ENCODE data around the gene SLC2A5.
A peak's percentile ranks its signal among the peaks of the same experiment; 100 is the strongest.
"Not testable (repeated sequence)": the region's sequence is repeated elsewhere in the genome, so short reads cannot be mapped to it uniquely, and the experiment has no call there.

SLC2A5 gene

DNA sequence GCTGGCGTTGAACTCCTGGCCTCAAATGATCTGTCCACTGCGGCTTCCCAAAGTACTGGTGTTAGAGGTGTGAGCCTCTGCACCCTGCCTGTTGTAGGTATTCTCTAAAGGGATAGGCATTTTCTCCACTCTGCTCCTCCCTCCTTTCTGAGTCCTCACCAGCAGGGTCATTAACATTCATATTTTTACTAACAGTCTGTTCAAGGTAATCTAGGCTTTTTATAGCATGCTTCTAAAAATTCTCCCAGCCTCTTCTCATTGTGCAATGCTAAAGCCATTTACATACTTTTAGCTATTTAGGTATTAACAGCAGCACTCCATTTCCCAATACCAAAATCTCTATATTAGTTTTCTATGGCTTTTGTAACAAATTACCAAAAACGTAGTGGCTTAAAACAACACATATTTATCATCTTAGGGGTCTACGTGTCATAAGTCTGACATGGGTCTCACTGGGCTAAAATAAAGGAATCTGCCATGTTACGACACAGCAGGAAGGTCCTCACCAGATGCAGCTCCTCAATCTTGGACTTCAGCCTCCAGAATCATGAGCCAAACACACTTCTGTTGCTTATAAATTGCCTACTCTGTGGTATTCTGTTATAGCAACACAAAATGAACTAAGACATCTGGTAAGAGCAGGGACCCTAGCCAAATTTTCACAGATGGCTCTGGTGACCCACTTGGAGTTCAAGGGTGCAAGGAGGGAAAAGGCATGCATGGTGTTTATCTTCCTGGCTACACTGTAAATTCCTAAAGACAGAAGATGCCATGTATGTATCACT is 40.3 kb downstream of the SLC2A5 start:
- H3K4me3 Mint-ChIP-seq, result no peak overlapping the region
- H3K9me3 Mint-ChIP-seq, result peaks cover 20% of the 10 kb centered on the region
- intact Hi-C loops (cut with micrococcal nuclease), result no loop called here
- H3K27ac Mint-ChIP-seq, result no peak overlapping the region
- H3K36me3 Mint-ChIP-seq (ENCODE audit: low read depth), result no peaks in the 10 kb centered on the region
- peaks cover 7% of the 10 kb centered on the region for H3K27me3 Mint-ChIP-seq
- H3K4me1 Mint-ChIP-seq (ENCODE audit: low read depth), result no peaks in the 10 kb centered on the region

DNA sequence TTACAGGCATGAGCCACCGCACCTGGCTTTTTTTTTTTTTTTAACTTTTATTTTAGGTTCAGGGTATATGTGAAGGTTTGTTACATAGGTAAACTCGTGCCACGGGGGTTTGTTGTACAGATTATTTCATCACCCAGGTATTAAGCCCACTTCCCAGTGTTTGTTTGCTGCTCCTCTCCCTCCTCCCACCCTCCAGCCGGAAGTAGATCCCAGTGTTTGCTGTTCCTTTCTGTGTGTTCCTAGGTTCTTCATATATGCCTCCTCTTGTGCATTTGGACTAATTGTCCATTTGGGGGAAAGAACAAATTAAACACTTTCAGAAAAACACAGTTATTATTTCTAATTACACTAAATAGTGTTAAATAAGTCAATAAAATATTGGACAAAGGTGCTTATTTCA is 42.1 kb downstream of the SLC2A5 start:
- intact Hi-C loops (cut with micrococcal nuclease), result no loop called here
- no peaks in the 10 kb centered on the region for H3K36me3 Mint-ChIP-seq (ENCODE audit: low read depth)
- no peak overlapping the region for H3K27ac Mint-ChIP-seq

DNA sequence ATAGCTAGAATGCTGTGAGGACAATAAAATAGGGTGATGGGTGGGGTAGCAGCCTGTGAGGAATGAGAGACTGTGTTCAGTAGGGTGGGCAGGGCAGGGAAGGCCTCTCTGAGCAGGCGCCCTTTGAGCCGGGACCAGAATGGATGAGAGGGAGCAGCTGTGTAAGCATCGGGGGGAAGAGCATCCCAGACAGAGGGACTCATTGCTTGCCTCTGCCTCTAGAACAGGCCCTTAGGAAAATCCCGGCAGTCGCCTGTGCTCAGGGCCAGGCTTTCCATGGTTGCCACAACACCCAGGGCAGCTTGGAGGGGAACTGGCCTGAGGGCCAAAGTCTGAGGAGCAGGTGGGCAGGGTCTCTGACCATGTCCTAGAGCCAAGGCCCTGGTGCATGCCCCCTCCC is 44.0 kb downstream of the SLC2A5 start:
- H3K36me3 Mint-ChIP-seq (ENCODE audit: low read depth), result no peaks in the 10 kb centered on the region
- no peak overlapping the region for H3K4me3 Mint-ChIP-seq
- H3K4me1 Mint-ChIP-seq (ENCODE audit: low read depth), result no peaks in the 10 kb centered on the region
- no peak overlapping the region for H3K27ac Mint-ChIP-seq
- H3K9me3 Mint-ChIP-seq, result peaks cover 4% of the 10 kb centered on the region
- intact Hi-C loops (cut with micrococcal nuclease), result no loop called here
- peaks cover 8% of the 10 kb centered on the region for H3K27me3 Mint-ChIP-seq

More for the DNA sequence above, 42.1 kb downstream of the SLC2A5 start:
- peaks cover 19% of the 10 kb centered on the region for H3K9me3 Mint-ChIP-seq
- no peaks in the 10 kb centered on the region for H3K4me1 Mint-ChIP-seq (ENCODE audit: low read depth)
- H3K4me3 Mint-ChIP-seq, result no peak overlapping the region
- H3K27me3 Mint-ChIP-seq, result peaks cover 1% of the 10 kb centered on the region

DNA sequence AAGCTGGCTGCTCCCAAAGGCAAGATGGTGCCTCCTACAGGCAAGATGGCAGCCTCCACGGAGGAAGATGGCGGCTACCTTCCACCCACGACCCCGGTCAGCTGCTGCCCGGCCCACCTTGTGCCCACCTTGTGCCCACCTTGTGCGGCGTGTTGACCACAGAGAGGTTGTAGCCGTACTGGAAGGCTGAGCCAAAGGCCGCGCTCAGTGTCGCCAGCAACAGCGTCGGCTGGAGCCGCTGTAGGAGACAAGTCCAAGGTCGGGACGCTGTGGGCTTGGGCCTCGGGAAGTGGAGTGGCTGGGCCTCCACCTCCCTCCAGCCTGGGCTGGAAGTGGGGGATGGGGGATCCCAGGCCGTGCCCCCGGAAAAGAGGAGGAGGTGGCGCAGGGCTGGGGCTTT is 44.6 kb downstream of the SLC2A5 start:
- H3K27me3 Mint-ChIP-seq, result peaks cover 10% of the 10 kb centered on the region
- peaks cover 3% of the 10 kb centered on the region for H3K4me1 Mint-ChIP-seq (ENCODE audit: low read depth)

DNA sequence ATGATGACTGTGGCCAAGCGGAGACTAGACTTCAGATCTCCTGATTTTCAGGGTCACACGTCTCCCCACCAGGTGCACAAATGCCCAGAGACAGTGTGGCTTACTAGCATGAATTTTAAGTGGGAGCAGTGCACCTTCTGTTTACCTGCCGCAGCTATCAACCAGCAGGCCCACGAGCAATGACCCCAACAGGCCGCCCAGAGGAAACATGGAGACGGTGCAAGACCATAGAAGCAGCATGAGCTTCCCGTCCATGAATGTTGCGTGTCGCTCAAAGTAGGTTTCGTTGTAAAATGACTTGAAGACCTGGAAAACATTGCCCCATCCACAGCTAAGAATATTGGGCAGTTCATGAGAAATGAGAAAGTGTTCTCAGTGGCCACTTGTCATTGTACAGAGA is 46.7 kb downstream of the SLC2A5 start:
- peaks cover 17% of the 10 kb centered on the region for H3K27me3 Mint-ChIP-seq
- no peak overlapping the region for H3K27ac Mint-ChIP-seq
- intact Hi-C loops (cut with micrococcal nuclease), result no loop called here
- H3K4me3 Mint-ChIP-seq, result no peak overlapping the region
- no peaks in the 10 kb centered on the region for H3K36me3 Mint-ChIP-seq (ENCODE audit: low read depth)
- H3K4me1 Mint-ChIP-seq (ENCODE audit: low read depth), result peaks cover 6% of the 10 kb centered on the region
- no peaks in the 10 kb centered on the region for H3K9me3 Mint-ChIP-seq

More for the DNA sequence above, 44.6 kb downstream of the SLC2A5 start:
- Mint-ChIP-seq H3K9me3 (no peaks in the 10 kb centered on the region), H3K4me3 (no peak overlapping the region), H3K36me3 (ENCODE audit: low read depth) (no peaks in the 10 kb centered on the region), H3K27ac (no peak overlapping the region)
- intact Hi-C loops (cut with micrococcal nuclease), result no loop called here

DNA sequence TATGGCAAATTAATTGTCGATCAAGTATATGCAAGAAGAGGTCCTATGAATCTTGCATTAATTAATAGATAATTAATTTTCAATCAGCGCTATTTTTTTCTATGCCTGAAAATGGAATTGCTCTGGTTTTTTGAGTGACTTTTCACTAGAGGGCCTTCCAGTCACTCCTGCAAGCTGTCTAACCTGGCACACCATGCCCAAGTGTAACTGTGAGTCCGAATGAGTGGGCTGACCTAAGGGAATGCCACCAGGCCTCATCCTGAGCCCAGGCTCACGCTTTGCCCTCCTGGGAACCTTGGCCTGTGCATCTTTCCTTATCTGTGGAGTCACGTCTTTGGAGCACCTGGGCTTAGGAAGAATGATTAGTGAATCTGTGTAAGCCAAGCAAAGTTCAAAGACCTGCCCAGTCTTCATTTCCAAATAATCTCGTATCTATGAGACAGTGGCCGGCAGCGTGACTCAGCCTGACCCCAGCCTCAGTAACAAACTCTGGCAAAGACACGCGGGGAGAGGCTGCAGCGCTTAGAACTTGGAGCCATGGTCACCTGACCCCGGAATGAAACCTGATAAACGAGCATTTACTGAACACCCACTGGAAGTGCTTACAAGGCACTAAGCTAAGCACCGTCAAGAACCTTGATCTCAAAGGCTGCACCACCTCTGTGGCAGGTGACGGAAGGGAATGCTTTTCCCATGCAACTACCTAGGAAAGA is 47.3 kb downstream of the SLC2A5 start:
- peaks cover 19% of the 10 kb centered on the region for H3K27me3 Mint-ChIP-seq
- H3K27ac Mint-ChIP-seq; H3K9me3 Mint-ChIP-seq; H3K4me1 Mint-ChIP-seq (ENCODE audit: low read depth); H3K4me3 Mint-ChIP-seq; intact Hi-C loops (cut with micrococcal nuclease); H3K36me3 Mint-ChIP-seq (ENCODE audit: low read depth): not testable (repeated sequence)

DNA sequence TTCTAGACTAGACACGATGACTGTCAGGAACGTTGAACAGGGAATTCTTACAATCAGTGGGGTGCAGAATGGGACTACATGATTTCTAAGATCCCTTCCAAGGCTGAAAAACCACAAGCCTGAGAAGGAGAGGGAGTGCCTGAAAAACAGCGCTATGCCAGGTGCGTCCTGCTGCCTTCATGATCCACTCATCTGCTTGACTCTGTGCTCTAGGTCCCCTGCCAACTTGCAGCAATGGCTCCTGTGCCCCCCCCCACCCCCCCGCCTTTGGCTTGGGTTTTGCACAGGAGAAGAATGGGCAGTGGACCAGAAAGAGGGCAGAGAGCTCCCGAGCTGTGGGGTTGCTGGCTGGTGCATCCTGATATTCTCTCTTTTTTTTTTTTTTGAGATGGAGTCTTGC is 49.1 kb downstream of the SLC2A5 start:
- no peaks in the 10 kb centered on the region for H3K9me3 Mint-ChIP-seq
- peaks cover 23% of the 10 kb centered on the region for H3K27me3 Mint-ChIP-seq
- no peak overlapping the region for H3K27ac Mint-ChIP-seq
- H3K4me3 Mint-ChIP-seq, result no peak overlapping the region
- H3K4me1 Mint-ChIP-seq (ENCODE audit: low read depth), result peaks cover 6% of the 10 kb centered on the region
- intact Hi-C loops (cut with micrococcal nuclease), result no loop called here
- no peaks in the 10 kb centered on the region for H3K36me3 Mint-ChIP-seq (ENCODE audit: low read depth)

DNA sequence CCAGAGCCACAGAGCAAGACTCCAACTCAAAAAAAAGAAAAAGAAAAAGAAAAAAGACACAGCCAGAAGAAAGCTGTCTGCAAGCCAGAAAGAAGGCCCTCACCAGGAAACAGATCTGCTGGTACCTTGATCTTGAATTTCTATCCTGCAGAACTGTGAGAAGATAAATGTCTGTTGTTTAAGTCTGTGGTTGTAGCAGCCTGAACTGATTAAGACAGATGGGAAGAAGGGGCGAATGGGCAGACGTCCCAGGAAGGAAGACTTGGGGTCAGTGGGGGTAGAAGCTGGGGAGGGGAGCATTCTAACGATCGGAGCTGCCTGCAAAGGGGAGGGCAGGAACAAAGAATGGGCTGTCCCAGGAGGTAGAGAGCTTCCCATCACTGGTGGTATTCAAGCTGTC is 49.5 kb downstream of the SLC2A5 start:
- H3K27ac Mint-ChIP-seq, result no peak overlapping the region
- intact Hi-C loops (cut with micrococcal nuclease), result no loop called here
- H3K4me3 Mint-ChIP-seq, result no peak overlapping the region
- H3K27me3 Mint-ChIP-seq, result peaks cover 23% of the 10 kb centered on the region
- peaks cover 6% of the 10 kb centered on the region for H3K4me1 Mint-ChIP-seq (ENCODE audit: low read depth)
- no peaks in the 10 kb centered on the region for H3K36me3 Mint-ChIP-seq (ENCODE audit: low read depth)
- H3K9me3 Mint-ChIP-seq, result no peaks in the 10 kb centered on the region

DNA sequence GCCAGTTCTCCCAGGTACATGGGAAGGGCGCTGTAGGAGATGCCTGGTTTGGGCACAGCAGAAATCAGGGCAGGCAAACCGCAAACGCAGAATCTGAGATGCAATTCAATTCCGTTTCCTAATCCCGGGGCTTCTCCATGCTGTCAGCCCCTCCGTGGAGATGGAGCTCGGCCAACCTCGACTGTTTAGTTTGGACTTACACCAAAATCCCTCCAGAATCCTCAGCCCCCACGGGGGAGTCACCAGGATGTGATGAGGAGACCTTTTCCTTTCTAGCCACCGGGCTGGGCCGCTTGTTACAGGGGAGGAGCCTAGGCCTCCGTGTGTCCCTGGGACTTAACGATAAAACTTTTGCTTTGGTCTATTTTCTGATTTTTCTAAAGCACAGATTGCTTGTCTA is 51.1 kb downstream of the SLC2A5 start:
- Mint-ChIP-seq H3K9me3 (no peaks in the 10 kb centered on the region), H3K4me3 (no peak overlapping the region), H3K4me1 (ENCODE audit: low read depth) (peaks cover 6% of the 10 kb centered on the region), H3K27me3 (peaks cover 27% of the 10 kb centered on the region), H3K27ac (no peak overlapping the region), H3K36me3 (ENCODE audit: low read depth) (no peaks in the 10 kb centered on the region)
- intact Hi-C loops (cut with micrococcal nuclease), result no loop called here

DNA sequence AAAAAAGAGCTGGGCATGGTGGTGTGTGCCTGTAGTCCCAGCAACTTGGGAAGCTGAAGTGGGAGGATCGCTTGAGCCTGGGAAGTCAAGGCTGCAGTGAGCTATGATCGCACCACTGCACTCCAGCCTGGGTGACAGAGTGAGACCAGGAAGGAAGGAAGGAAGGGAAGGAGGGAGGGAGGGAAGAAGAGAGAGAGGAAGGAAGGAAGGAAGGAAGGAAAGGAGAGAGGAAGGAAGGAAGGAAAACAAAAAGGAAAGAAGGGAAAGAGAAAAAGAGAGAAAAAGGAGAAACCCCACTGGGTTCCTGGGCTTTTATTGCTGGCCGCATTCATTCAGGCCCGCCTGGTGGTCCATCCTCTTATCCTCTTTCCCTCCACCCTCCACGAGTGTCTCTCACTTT is 53.0 kb downstream of the SLC2A5 start:
- H3K9me3 Mint-ChIP-seq, result no peaks in the 10 kb centered on the region
- no peaks in the 10 kb centered on the region for H3K36me3 Mint-ChIP-seq (ENCODE audit: low read depth)
- peaks cover 15% of the 10 kb centered on the region for H3K4me1 Mint-ChIP-seq (ENCODE audit: low read depth)
- H3K27me3 Mint-ChIP-seq, result peaks cover 27% of the 10 kb centered on the region
- H3K27ac Mint-ChIP-seq, result no peak overlapping the region
- intact Hi-C loops (cut with micrococcal nuclease), result no loop called here
- H3K4me3 Mint-ChIP-seq, result no peak overlapping the region

DNA sequence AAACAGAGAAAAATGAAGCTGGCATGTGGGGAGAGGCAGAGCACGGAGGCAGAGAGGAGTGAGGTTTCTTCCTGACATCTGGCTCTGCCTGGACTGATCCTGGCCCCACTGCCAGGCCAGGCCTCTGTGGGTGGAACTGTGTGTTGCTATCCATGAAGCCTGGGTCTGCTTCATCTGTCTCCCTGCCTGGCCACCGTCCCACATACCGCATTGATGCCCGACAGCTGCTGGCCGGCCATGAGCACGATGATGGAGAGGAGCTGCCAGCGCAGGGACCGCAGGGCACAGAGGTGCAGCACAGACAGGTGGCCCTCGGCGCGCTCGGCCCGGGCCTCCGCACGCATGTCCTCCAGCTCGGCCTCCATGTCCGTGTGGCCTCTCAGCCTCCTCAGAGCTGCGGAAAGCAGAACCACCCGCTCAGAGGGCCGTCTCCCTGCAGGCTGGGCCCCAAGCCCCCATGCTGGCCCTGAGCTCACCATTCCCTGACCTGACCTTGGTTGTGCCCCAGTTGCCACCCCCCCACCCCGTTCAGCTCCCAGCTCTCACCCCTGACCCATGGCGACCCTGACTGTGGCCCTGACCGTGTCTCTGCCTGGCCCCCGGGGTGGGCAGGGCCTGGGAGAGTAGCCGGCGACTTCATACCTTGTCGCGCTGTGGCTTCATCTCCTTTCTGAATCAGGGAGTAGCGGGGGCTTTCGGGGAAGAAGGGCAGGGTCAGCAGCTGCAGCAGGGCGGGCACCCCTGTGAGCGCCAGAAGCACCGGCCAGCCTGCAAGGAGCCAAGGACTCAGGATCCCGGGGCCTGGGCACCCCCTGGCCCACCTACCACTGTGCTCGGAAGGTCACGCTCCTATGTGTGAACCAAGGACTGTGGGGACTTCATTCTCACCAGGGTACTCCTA is 54.7 kb downstream of the SLC2A5 start:
- intact Hi-C loops (cut with micrococcal nuclease), result no loop called here
- H3K9me3 Mint-ChIP-seq, result no peaks in the 10 kb centered on the region
- H3K27me3 Mint-ChIP-seq, result peaks cover 20% of the 10 kb centered on the region
- H3K4me3 Mint-ChIP-seq, result no peak overlapping the region
- no peaks in the 10 kb centered on the region for H3K36me3 Mint-ChIP-seq (ENCODE audit: low read depth)
- H3K27ac Mint-ChIP-seq, result peak overlapping the region; percentile 60
- H3K4me1 Mint-ChIP-seq (ENCODE audit: low read depth), result peaks cover 28% of the 10 kb centered on the region

DNA sequence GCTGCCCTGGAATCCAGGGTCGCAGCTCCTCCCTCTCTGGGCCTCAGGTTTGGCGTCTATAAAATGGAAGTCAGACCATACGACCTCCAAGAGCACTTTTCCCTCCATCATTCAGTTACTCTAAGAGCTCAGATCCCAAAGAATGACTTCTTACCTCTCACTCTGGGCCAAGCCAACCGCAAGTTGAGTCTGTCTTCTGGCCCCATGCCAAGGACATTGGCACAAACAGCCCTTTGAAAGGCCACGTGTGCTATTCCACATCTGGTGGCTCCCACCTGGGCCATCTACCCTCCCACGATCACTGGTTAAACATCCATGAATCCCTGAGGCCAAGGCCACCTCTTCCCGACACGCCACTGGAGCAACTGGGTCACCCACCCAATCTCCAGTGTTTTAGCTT is 55.6 kb downstream of the SLC2A5 start:
- no peaks in the 10 kb centered on the region for H3K36me3 Mint-ChIP-seq (ENCODE audit: low read depth)
- intact Hi-C loops (cut with micrococcal nuclease), result no loop called here
- peaks cover 18% of the 10 kb centered on the region for H3K27me3 Mint-ChIP-seq
- no peaks in the 10 kb centered on the region for H3K9me3 Mint-ChIP-seq
- H3K27ac Mint-ChIP-seq, result peak overlapping the region; percentile 60
- H3K4me3 Mint-ChIP-seq, result no peak overlapping the region
- H3K4me1 Mint-ChIP-seq (ENCODE audit: low read depth), result peaks cover 30% of the 10 kb centered on the region

DNA sequence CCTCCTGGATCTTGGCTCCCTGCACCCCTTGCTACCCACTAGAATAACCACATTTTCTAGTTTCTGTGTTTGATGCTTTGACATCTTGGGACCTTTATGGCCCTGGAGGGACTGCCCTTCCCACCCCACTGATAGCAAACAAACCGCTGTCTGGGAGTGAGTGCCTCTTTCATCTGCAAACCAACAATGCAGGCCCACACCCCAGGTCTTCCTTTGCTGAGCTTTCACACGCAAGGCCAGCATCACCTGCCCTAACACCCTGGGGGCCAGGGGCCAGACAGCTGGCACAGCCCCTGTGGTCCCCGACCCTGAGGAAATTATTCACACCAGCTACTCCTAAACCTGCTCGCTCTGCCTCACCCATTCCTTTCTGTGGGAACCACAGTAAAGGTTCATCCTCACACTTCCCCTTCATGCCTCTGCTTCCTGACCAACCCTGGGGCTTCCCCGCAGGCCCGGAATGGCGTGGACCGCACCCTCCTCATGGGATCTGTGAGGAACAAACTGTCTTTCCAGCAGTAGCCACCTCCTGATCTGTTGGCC is 58.6 kb downstream of the SLC2A5 start:
- peaks cover 12% of the 10 kb centered on the region for H3K27me3 Mint-ChIP-seq
- peak overlapping the region; percentile 27 for H3K4me3 Mint-ChIP-seq
- no peaks in the 10 kb centered on the region for H3K36me3 Mint-ChIP-seq (ENCODE audit: low read depth)
- peaks cover 56% of the 10 kb centered on the region for H3K4me1 Mint-ChIP-seq (ENCODE audit: low read depth)
- intact Hi-C loops (cut with micrococcal nuclease), result loop anchor here (1.0 kb wide), 1 partner anchor 90 kb away; no protein-coding TSS in a partner anchor
- peak overlapping the region; percentile 68 for H3K27ac Mint-ChIP-seq
- no peaks in the 10 kb centered on the region for H3K9me3 Mint-ChIP-seq
